Measurements from ENCODE around the gene AKAP13.
"Not testable (repeated sequence)": the region's sequence is repeated elsewhere in the genome, so short reads cannot be mapped to it uniquely, and the experiment has no call there.

The AKAP13 gene

GRCh38 chr15:85500060-85500708 is 119.8 kb downstream of the AKAP13 start:
- no peak for DNase-seq (ENCODE audit: low spot score)

- DNase-seq (ENCODE audit: low spot score): no peak
Observed at GRCh38 chr15:85500729-85501128, 120.3 kb downstream of the AKAP13 start.

DNA sequence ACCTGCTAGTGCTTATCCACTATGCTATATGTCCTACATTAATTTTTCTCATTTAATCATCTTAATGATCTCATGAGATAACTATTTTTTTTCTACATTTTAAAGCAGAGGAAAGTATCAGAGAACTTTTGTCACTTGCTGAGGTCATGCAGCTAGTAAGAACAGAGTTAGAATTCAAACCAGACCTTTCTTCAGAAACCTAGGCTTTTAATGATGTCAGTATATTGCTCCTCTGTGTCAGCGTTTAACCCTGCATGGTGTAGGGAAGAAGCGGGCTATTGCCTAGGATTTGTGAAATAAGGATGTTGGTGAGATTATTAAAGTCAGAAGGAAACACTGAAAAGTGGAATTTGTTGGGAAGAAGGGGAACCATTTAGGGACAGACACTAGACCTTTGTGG is 121.2 kb downstream of the AKAP13 start:
- DNase-seq (ENCODE audit: low spot score): no peak

DNA sequence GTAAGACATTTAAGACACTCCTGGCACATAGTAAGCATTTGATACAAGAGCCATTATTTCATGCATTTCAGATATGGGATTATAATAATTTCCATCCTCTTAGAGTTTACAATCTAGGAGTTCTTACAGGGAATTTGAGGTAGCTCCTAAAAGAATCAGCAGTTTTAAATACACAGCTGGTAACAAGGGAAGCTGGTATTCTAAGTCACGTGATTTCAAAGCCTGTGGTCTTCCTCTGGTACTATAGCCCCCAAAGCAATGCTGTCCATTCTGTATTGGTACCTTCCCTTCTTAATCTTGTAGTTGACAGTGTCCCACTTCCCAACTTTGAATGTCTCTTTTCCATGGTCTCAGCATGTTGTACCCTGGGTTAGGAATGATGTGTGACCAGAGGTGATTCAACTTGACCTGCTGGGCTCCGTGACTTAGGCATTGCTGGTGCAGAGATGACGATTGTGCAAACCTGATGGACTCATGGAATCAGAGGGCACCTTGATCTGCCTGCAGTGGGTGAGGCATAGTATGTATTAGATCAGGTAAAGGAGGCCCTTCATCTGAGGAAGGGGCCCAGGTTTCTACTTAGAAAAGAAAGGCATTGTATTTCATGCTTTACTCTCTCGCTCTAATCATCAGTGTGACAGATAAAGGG is 122.9 kb downstream of the AKAP13 start:
- DNase-seq (ENCODE audit: low spot score): no peak

- DNase-seq (ENCODE audit: low spot score): no peak
Observed at GRCh38 chr15:85504749-85505676, 124.6 kb downstream of the AKAP13 start.

DNA sequence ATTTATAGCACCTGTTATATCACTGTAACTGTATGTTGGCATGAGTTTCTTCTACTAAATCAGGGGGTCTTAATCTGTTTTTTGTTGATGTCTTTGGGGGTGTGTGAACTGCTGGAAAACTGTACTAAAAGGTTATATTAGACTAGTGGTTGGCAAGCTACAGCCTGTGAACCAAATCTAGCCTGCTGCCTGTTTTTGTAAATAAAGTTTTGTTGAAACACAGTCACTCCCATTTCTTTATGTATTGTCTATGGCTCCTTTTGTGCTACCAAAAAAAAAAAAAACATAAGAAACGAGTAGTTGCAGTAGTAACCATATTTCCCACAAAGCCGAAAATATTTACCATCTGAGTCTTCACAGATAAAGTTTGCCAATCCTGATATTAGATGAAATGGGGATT is 126.7 kb downstream of the AKAP13 start:
- DNase-seq (ENCODE audit: low spot score): no peak

- no peak for DNase-seq (ENCODE audit: low spot score)
Observed at GRCh38 chr15:85509973-85510372, 129.6 kb downstream of the AKAP13 start.

DNA sequence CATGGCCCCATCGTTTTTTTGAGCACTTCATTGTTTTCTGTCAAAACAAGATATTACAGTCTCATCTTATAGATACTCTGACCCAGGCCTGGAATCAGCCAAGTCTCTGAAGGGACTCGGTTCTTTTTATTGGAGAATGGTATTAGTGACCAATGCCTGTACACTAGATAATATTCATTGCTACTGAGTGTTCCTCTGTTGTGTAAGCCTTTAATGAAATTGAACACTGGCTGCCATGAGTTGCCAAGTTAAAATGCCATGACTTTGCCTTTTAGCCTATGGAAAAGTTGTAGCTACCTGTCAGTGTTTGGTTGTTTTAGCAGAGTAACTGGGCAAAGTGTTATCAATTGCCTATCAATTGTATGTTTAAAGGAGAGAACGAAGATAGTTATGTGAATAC is 134.0 kb downstream of the AKAP13 start:
- DNase-seq (ENCODE audit: low spot score): no peak

GRCh38 chr15:85515212-85515611 is 134.8 kb downstream of the AKAP13 start:
- no peak for DNase-seq (ENCODE audit: low spot score)

DNA sequence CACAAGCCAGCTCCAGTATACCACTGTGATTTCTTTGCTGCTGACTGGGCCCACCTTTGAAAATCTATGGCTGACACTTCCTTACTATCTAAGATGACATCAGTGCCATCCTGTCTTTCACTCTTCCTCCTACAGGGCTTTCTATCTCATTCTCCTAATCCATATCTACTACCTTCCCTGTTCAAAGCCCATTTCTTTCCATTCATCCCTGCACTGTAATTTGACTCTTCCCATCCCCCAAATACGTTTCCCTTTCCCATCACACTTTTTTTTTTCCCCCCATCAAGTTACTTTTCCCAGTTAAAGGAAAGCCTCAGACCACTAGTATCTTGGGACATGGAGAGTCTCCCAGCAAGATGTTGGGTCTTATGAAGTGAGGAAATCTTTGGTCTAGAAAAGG is 136.7 kb downstream of the AKAP13 start:
- DNase-seq (ENCODE audit: low spot score): no peak

DNA sequence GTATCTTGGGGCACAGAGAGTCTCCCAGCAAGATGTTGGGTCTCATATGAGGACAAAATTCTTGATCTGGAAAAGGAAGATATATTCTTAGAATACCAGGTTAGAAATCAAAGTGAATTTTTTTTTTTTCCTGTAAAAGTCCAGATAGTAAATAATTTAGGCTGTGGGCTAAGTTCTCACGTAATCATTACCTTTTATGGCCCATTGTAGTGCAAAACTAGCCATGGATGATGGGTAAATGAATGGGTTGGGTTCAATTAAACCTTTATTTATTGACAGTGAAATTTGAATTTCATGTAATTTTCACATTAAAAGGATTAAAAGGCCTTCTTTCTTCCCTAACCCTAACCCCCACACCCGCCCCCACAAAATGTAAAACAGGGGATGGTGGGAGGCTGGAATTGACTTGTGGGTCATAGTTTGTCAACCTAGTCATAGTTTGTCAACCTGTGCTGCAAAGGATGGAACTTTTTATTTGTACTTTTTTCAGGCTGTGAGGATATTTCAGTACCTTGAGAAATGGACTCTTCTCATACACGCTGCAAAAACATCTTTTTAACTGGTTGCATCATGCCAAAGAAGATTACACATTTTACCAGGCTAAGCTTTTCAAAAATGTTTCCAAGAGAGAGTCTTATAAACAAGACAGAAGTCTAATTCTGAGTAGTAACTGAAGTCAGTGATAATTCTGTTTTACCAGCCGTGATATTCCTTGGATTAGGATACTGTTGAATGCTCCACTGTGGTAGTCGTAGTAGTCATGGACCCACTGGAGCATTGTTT is 138.8 kb downstream of the AKAP13 start:
- DNase-seq (ENCODE audit: low spot score): no peak

DNA sequence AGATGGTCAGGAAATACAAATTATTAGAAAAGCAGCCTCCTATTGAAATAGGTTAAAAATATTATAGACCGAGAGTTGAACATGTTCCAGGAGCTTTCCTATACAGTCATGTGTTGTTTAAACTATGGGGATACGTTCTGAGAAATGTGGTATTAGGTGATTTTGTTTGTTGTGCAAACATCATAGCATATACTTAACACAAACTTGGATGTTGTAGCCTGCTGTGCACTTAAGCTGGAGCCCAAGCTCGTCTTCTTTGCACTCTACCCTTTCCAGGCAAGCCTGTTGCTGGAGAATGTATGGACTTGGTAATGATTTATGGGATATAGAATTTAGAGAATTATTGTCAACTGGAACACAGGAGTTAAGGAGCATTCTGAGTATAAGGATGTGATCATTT is 140.2 kb downstream of the AKAP13 start:
- no peak for DNase-seq (ENCODE audit: low spot score)

- DNase-seq (ENCODE audit: low spot score): no peak
Observed at GRCh38 chr15:85523530-85523929, 143.1 kb downstream of the AKAP13 start.

DNA sequence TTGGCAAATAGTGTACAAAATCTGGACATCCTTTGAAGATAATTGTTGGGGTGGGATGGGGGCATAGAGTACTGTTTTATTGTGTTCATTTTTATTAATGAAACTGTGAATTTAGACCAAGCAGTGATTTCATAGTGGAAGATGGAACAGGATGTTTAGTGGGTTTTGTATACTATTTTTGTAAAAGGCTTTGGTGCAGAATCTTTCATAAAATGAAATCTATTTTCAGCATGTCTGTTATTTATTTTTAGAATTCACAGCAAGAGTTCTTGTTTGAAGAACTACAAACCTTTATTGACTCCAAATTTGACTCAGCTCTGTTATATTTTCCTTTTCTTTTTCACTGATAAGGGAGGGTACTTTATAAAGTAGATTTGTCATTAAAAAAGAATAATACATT is 145.4 kb downstream of the AKAP13 start:
- DNase-seq (ENCODE audit: low spot score): no peak

DNA sequence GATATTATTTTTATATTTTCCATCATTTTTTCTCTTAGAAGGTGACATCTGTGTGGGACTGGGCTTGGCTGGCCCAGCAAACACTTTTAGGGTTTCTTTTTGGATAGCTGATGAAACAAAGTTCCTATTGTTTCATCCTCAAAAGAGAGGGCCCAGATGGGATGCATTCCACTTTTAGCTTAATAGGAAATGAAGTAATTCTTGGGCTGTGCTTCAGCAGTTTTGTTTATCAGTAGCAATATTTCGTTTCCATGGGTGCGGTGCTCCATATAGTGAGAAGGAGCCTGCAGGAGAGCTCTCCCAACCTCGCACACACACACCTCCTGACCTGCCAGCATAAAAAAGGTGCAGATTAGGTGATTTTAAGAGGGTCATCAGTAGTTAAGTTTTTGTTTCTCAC is 147.5 kb downstream of the AKAP13 start:
- DNase-seq (ENCODE audit: low spot score): no peak

DNA sequence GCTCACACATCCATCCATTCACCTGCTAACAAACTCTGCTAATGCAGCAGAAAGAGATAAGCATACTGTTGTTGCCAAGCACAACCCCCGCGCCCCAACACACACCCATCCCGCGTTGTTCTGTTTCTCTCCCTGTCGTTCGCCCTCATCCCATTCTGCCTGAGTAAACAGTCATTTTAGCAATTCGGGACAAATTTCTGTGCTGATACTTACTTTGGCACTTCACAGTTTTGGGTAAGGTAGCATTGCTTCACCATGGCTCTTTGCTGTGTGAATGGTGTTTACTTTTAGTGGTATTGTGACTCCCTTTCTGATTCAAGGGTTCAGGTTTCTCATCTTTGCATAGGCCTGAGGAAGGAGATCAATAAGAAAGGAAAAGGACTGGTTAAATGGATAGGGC is 149.7 kb downstream of the AKAP13 start:
- no peak for DNase-seq (ENCODE audit: low spot score)

DNA sequence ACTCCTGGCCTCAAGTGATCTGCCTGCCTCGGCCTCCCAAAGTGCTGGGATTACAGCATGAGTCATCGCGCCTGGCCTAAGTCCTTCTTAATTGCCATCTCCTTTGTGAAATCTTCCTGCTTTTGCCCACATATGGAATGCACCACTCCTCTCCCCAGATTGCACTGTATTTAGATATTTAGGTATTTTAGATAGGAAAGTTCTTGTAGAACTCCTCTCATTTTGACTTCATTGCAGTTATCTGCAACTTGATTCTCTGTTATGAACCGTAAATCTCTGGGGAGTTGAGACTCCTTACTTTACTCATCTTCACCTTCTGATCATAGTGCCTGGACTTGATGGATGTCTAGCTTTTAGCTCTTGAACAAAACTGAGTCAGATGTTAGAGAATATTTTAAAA is 150.7 kb downstream of the AKAP13 start:
- no peak for DNase-seq (ENCODE audit: low spot score)

DNA sequence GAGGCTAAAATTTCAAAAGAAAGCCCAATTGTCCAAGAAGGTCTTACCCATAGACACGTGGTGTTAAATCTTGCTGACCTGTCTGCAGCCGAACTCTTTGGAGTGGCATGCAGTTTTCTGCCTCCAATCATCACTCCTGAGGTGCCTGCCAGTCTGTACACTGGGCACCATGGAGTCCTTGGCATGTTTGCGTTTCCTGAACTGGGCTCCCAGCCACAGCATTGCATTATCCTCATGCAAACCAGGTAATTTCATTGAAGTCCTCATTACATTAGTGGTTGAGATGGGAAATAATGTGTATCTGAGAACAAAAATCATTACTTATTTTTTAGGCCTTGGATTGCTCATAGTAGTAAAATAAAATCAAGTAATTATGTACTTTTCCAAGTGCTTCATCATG is 152.3 kb downstream of the AKAP13 start:
- no peak for DNase-seq (ENCODE audit: low spot score)

DNA sequence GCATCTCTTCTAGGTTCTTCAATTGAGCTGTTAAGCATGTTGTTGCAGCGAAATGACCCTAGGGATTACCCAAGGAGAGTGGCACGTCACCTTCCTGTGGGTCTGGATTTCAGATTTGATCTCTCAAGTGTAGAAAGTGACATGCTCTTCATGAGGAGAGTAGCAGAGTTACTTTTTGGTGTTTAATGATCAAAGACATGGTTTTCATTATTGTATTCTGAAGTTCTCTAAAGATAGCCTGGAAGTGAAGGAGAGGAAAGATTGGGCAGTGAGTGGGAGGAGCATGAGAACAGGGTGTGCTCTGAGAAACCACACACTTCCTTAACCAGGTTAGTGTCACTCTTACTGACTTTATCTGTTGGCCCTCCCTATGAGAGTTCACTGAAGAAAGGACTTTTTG is 153.6 kb downstream of the AKAP13 start:
- DNase-seq (ENCODE audit: low spot score): no peak

GRCh38 chr15:85535533-85536330 is 155.3 kb downstream of the AKAP13 start:
- DNase-seq (ENCODE audit: low spot score): not testable (repeated sequence)

GRCh38 chr15:85536341-85536740 is 155.9 kb downstream of the AKAP13 start:
- DNase-seq (ENCODE audit: low spot score): no peak
